GM18519 (cell line): Measurements from ENCODE around the gene DNAH1.

ENCODE experiments used
- ATAC-seq: cut with Tn5 transposase; IDR thresholded peaks from one replicate; pipeline ENCODE4 v1.9.1; 2021; ENCODE audit warnings: mild to moderate bottlenecking, moderate library complexity; ENCODE audit not compliant: unreplicated experiment, low FRiP score

Gene DNAH1

GRCh38 chr3:52442409-52443267 lies 126.5 kb downstream of the DNAH1 start:
- no peak for ATAC-seq

DNA sequence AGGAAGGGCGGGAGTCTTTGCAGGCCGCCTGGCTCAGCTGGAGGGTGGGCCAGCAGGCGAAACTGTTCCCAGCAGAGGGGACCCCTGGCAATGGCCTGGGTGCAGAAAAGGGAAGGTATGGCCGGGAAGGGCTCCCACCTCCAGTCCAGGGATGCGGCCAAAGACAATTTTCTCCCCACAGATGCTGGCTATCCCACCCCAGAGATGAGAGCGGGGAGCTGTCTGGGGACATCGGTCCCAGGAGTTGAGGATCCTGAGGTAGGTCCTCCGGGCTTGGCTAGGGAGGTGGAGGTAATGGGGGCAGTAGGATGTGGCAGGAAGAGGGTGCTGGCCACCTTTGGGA lies 127.1 kb downstream of the DNAH1 start:
- ATAC-seq = no peak

DNA sequence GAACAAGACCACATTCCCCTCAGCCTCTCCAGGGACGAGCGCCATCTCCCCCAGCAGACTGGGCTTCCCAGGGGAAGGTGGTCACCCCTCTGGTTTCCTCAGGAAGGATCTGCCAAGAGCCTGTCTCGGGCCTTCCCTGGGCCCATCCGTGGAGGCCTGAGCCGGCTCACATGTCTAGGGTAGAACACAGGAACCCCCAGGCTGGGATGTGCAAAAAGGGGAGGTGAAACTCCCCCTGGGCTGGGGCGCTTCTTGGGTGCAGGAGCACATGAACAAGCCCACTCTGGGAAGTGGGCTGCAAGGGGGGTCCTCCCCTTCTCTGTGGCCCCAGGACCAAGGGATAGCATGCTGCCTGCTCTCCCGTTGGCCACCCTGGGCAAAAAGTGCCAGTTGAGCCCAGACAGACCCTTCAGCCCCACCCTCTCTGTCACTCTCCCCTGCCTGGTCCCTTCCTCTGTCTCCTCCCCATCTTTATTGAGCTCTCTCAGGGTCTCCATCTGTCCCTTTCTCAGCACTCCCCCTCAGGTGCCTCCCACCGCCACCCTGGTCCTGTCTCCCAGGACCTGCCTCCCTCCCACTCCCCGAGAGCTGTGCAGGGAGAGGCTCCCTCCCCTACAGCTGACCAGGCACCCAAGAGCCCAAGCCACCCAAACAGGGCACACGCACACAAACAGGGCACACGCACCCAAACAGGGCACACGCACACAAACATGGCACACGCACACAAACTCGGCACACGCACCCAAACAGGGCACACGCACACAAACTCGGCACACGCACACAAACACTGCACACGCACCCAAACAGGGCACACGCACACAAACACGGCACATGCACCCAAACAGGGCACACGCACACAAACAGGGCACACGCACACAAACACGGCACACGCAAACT lies 127.9 kb downstream of the DNAH1 start:
- ATAC-seq = no peak

GRCh38 chr3:52444860-52445793 lies 129.0 kb downstream of the DNAH1 start, which contains the start of gene SEMA3G:
Gene SEMA3G, minus strand, starts transcription at chr3:52445103. Its CDS starts 76 bp downstream, at chr3:52445027.
- no peak for ATAC-seq

- no peak for ATAC-seq
These were observed 129.9 kb downstream of the DNAH1 start for GRCh38 chr3:52446042-52446441.

DNA sequence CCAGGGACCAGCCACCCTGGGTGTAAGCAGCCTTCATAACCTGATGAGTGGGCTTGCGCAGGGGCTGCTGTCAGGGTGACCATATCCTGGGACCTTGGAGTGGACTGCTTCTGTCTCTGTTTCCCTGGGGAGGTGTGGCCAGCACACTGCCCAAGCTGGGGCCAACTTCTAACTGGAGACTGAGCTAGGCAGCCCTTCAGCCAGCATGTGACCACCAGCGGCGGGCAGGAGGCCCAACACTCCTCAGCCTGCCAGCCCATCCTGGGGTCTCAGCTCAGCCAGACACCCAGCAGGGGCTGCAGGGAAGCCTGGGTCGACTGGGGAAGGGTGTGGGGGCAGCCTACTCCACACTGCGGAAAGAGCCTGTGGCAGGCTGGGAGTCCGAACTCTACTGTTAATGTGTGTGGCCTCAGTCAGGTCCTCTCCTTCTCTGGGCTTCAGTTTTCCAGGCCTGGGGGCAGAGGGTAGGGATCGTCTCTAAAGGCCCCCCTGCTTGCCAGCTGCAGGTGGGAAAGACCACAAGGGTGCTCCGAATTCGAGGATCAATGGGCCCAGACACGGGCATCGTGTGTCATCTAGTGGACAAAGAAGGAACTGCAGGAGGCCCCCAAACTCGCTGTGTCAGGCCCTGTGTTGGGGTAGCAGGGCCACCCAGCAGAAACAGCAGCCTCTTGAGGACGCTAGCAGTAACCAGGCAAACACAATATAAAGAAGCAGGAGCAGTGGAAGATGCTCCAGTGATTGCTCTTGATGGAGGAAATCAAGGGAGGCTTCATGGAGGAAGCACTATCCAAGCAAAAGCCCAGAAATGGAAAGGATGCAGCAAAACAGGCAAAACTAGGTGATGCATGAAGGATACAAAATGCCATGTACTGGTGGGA lies 130.8 kb downstream of the DNAH1 start:
- ATAC-seq = no peak

DNA sequence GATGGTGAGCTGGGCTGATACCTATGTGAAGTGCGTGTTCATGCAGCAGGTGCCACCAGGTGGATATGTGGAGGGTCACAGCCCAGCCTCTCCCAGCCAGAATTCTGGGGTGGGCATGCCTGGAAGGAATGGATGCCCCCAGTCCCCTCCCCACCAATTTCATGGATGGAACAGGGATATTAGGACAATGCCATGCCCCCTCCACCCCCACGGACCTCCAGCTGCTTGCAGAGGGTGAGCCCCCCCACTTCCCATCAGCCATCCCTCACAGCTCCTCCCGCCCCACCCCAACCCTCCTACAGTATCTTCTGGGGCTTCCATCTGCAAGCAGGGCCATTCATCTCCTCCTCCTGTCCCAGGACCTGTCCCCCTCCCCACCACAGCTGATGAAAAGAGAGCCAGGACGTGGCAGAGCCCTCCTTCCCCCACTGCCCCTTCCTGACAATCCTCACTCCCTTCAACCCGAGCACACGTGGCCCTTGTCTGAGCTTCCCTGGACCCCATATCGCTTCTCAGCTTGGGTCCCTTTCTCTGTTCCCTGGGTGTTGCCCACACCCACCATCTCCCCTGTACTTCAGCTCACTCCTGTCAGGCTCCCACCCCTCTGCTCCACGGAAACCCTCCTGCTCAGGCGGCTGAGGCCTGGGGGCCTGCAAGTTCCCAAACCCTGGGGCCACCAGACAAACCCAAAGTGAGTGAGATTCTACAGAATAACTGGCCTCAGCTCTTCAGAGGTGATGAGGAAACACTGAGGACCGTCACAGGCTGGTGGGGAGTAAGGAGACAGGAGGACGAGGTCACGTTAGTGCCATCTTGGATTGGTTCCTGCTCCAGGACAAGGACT lies 131.6 kb downstream of the DNAH1 start:
- no peak for ATAC-seq
